DOHH2 (cell line): ENCODE results near the gene KRT76.

ENCODE experiments used
- H3F3A ChIP-seq: fragments of 200-600 bp; sonication (generic), shearing (Covaris generic); 2 replicates; pipeline ENCODE4 v1.6.0; 2016; ENCODE audit warnings: antibody characterized with exemption, mild to moderate bottlenecking; ENCODE audit not compliant: control insufficient read depth, insufficient read depth
- H3K27ac ChIP-seq: fragments of 200-600 bp; sonication (generic); 2 replicates; pipeline ENCODE4 v1.5.1; 2014; ENCODE audit warnings: low read depth, mild to moderate bottlenecking, low read length, moderate library complexity
- H3K27me3 ChIP-seq: fragments of 200-600 bp; sonication (generic); 2 replicates; pipeline ENCODE4 v1.6.1; 2014; ENCODE audit warnings: mild to moderate bottlenecking, low read length, mixed read lengths; ENCODE audit not compliant: control insufficient read depth
- H3K36me3 ChIP-seq: fragments of 200-600 bp; sonication (generic); 2 replicates; pipeline ENCODE4 v1.6.1; 2014; ENCODE audit warnings: mild to moderate bottlenecking, low read length, moderate library complexity, mixed read lengths; ENCODE audit not compliant: control insufficient read depth
- H3K4me1 ChIP-seq: fragments of 200-600 bp; sonication (generic); 2 replicates; pipeline ENCODE4 v1.6.1; 2014; ENCODE audit warnings: mild to moderate bottlenecking, low read length, mixed read lengths; ENCODE audit not compliant: control insufficient read depth
- H3K4me2 ChIP-seq: fragments of 200-600 bp; sonication (generic); 2 replicates; pipeline ENCODE4 v1.6.0; 2014; ENCODE audit warnings: mild to moderate bottlenecking, low read length, moderate library complexity
- H3K4me3 ChIP-seq: fragments of 200-600 bp; sonication (generic); 2 replicates; pipeline ENCODE4 v1.5.1; 2014; ENCODE audit warnings: mild to moderate bottlenecking, low read length, mixed read lengths
- H3K79me2 ChIP-seq: fragments of 200-600 bp; sonication (generic); 2 replicates; pipeline ENCODE4 v1.6.1; 2014; ENCODE audit warnings: mild to moderate bottlenecking, low read length, mixed read lengths; ENCODE audit not compliant: control insufficient read depth
- H3K9me2 ChIP-seq: fragments of 200-600 bp; sonication (generic); replicated peaks from 2 replicates; pipeline ENCODE4 v1.6.1; 2014; ENCODE audit warnings: mild to moderate bottlenecking, low read length, mixed read lengths; ENCODE audit not compliant: control insufficient read depth
- H3K9me3 ChIP-seq: fragments of 200-600 bp; sonication (generic); 2 replicates; pipeline ENCODE4 v1.6.1; 2014; ENCODE audit warnings: antibody characterized with exemption, low read length, mixed read lengths; ENCODE audit not compliant: control insufficient read depth, insufficient read depth
- H4K20me1 ChIP-seq: fragments of 200-600 bp; sonication (generic); 2 replicates; pipeline ENCODE4 v1.6.0; 2014; ENCODE audit warnings: low read depth, mild to moderate bottlenecking, antibody characterized with exemption, low read length, moderate library complexity; ENCODE audit not compliant: control insufficient read depth, insufficient read depth
- CTCF ChIP-seq: fragments of 200-600 bp; sonication (generic); IDR thresholded peaks from one replicate; pipeline ENCODE4 v1.5.1; 2014; ENCODE audit warnings: antibody characterized with exemption, mild to moderate bottlenecking, low read depth, low read length; ENCODE audit not compliant: poor library complexity, severe bottlenecking
- EZH2phosphoT487 ChIP-seq: fragments of 200-600 bp; sonication (generic); IDR thresholded peaks from 2 replicates; pipeline ENCODE4 v1.6.1; 2017; ENCODE audit warnings: borderline replicate concordance, mild to moderate bottlenecking, antibody characterized with exemption, low read length, moderate library complexity, mixed read lengths

The KRT76 gene

GRCh38 chr12:52789637-52790426 is 12.7 kb upstream of the KRT76 start:
- Histone ChIP-seq H3K4me3 (no peak overlapping the region), H3K4me1 (no peaks in the 10 kb centered on the region), H3K79me2 (no peaks in the 10 kb centered on the region), H3F3A (no peaks in the 10 kb centered on the region), H3K4me2 (no peak overlapping the region), H3K27ac (no peak overlapping the region), H3K36me3 (no peaks in the 10 kb centered on the region), H3K9me3 (no peaks in the 10 kb centered on the region), H3K27me3 (peaks cover 4% of the 10 kb centered on the region; the same call in 1 of the 2 replicates), H3K9me2 (no peaks in the 10 kb centered on the region), H4K20me1 (no peaks in the 10 kb centered on the region)
- TF ChIP-seq CTCF (no peak), EZH2phosphoT487 (no peak)

GRCh38 chr12:52788876-52789636 is 11.9 kb upstream of the KRT76 start:
- Histone ChIP-seq H3K36me3 (no peaks in the 10 kb centered on the region), H3K27ac (no peak overlapping the region), H3K4me2 (no peak overlapping the region), H3K79me2 (no peaks in the 10 kb centered on the region), H3K27me3 (peaks cover 6% of the 10 kb centered on the region; the same call in 1 of the 2 replicates), H3K4me1 (no peaks in the 10 kb centered on the region), H3K4me3 (no peak overlapping the region), H3K9me3 (no peaks in the 10 kb centered on the region), H4K20me1 (no peaks in the 10 kb centered on the region), H3K9me2 (no peaks in the 10 kb centered on the region), H3F3A (no peaks in the 10 kb centered on the region)
- TF ChIP-seq EZH2phosphoT487: no peak

- TF ChIP-seq CTCF (no peak), EZH2phosphoT487 (no peak)
- Histone ChIP-seq H3K36me3 (no peaks in the 10 kb centered on the region), H3K9me3 (no peaks in the 10 kb centered on the region), H4K20me1 (no peaks in the 10 kb centered on the region), H3K4me2 (no peak overlapping the region), H3K9me2 (no peaks in the 10 kb centered on the region), H3K79me2 (no peaks in the 10 kb centered on the region), H3F3A (no peaks in the 10 kb centered on the region), H3K27ac (no peak overlapping the region), H3K4me3 (no peak overlapping the region), H3K4me1 (no peaks in the 10 kb centered on the region), H3K27me3 (peaks cover 6% of the 10 kb centered on the region; the same call in 1 of the 2 replicates)
Measured at GRCh38 chr12:52788192-52788875, 11.2 kb upstream of the KRT76 start.
